ENCODE data around the gene TFAP2A. TPM values are rescaled to one million over a fixed set of nuclear protein-coding genes. Genes with fewer than 3 reads are reported as not detected.

The TFAP2A gene
- 3.4 and 6.3 TPM in 2 replicates for total RNA-seq

- Histone ChIP-seq H3K27me3 (ENCODE audit: control insufficient read depth, insufficient read depth, low read length) (no peaks in the 10 kb centered on the region), H3K4me3 (ENCODE audit: low read depth, low read length) (peak within 1 kb of the TSS; percentile 61), H3K36me3 (ENCODE audit: control insufficient read depth, insufficient read depth, low read length) (peaks cover 4% of the 10 kb centered on the region)
- no peak for FAIRE-seq
- DNase-seq (ENCODE audit: low read depth): peak; percentile 87
- TF ChIP-seq, protein P1, sequence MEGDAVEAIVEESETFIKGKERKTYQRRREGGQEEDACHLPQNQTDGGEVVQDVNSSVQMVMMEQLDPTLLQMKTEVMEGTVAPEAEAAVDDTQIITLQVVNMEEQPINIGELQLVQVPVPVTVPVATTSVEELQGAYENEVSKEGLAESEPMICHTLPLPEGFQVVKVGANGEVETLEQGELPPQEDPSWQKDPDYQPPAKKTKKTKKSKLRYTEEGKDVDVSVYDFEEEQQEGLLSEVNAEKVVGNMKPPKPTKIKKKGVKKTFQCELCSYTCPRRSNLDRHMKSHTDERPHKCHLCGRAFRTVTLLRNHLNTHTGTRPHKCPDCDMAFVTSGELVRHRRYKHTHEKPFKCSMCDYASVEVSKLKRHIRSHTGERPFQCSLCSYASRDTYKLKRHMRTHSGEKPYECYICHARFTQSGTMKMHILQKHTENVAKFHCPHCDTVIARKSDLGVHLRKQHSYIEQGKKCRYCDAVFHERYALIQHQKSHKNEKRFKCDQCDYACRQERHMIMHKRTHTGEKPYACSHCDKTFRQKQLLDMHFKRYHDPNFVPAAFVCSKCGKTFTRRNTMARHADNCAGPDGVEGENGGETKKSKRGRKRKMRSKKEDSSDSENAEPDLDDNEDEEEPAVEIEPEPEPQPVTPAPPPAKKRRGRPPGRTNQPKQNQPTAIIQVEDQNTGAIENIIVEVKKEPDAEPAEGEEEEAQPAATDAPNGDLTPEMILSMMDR (IDR thresholded peaks at IDR 0.05; ENCODE audit: insufficient read depth, low read length, severe bottlenecking): peak; percentile 83
Observed at GRCh38 chr6:10414756-10415616, at the start of gene TFAP2A. TSS of gene TFAP2A (minus strand) at chr6:10415074. CDS start at chr6:10414991, 83 bp downstream.

DNA sequence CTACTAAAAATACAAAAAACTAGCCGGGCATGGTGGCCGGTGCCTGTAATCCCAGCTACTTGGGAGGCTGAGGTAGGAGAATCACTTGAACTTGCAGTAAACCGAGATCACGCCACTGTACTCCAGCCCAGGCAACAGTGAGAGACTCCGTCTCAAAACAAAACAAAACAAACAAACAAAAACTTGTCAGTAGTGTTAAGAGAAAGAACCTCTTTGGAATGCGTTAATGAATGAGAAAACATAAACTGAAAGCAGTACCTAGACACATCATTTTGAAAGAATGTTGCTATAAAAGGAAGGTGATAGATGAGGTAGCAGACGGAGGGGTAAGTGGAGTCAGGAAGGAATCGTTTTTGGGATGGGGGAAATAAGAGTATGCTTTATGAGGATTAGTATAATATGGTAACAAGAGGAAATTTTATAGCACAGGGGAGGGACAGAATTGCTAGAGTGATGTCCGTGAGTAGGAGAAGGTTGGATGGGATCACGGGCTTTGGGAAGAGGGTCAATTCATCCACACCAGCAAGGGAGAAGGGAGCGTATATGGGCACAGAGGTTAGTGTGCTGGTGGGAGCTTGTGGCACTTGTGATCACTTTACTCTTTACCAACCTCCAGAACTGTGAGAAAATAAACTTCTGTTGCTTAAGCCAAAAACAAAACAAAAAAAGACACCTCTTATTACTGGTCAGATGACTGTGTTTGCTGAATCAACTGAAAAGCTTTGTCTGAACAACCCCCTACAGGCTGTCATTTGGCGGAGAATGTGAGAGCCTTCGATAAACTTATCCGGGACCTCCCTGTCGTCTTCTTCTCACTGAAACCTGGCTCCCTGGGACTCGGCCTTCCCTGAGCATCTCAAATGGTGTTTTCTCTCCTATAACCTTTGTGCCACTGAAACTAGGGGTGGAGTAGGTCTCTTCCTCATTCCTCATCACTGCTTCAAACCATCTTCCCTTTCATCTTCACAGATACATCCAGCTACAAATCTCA is 48.9 kb upstream of the TFAP2A start:
- FAIRE-seq: no peak
- DNase-seq (ENCODE audit: low read depth): peak; percentile 69
- TF ChIP-seq, protein P1 (IDR thresholded peaks at IDR 0.05; ENCODE audit: insufficient read depth, low read length, severe bottlenecking): no peak
- H3K4me3 ChIP-seq (ENCODE audit: low read depth, low read length): no peak overlapping the region
- H3K27me3 ChIP-seq (ENCODE audit: control insufficient read depth, insufficient read depth, low read length): no peaks in the 10 kb centered on the region
- no peaks in the 10 kb centered on the region for H3K36me3 ChIP-seq (ENCODE audit: control insufficient read depth, insufficient read depth, low read length)

GRCh38 chr6:10463040-10463439 is 48.2 kb upstream of the TFAP2A start:
- TF ChIP-seq, protein P1 (IDR thresholded peaks at IDR 0.05; ENCODE audit: insufficient read depth, low read length, severe bottlenecking): no peak
- no peak for DNase-seq (ENCODE audit: low read depth)
- FAIRE-seq: no peak
- Histone ChIP-seq H3K36me3 (ENCODE audit: control insufficient read depth, insufficient read depth, low read length) (no peaks in the 10 kb centered on the region), H3K4me3 (ENCODE audit: low read depth, low read length) (no peak overlapping the region), H3K27me3 (ENCODE audit: control insufficient read depth, insufficient read depth, low read length) (no peaks in the 10 kb centered on the region)

DNA sequence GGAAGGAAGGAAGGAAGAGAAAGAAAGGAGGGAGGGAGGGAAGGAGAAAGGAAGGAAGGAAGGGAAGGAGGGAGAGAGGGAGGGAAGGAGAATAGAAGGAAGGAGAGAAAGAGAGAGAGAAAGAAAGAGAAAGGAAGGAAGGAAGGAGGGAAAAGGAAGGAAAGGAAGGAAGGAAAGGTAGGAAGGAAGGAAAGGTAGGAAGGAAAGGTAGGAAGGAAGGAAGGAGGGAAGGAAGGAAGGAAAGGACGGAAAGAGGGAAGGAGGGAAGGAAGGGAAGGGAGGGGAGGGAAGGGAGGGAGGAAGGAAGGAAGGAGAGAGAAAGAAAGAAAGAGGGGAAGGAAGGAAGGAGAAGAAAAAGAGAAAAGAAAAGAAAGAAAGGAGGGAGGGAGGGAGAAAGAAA is 47.0 kb upstream of the TFAP2A start:
- TF ChIP-seq, protein P1 (IDR thresholded peaks at IDR 0.05; ENCODE audit: insufficient read depth, low read length, severe bottlenecking): no peak
- Histone ChIP-seq H3K27me3 (ENCODE audit: control insufficient read depth, insufficient read depth, low read length) (no peaks in the 10 kb centered on the region), H3K4me3 (ENCODE audit: low read depth, low read length) (no peak overlapping the region), H3K36me3 (ENCODE audit: control insufficient read depth, insufficient read depth, low read length) (no peaks in the 10 kb centered on the region)
- no peak for DNase-seq (ENCODE audit: low read depth)
- no peak for FAIRE-seq

- TF ChIP-seq, protein P1 (IDR thresholded peaks at IDR 0.05; ENCODE audit: insufficient read depth, low read length, severe bottlenecking): no peak
Observed at GRCh38 chr6:10460096-10460495, 45.2 kb upstream of the TFAP2A start.

More at GRCh38 chr6:10460096-10460495, 45.2 kb upstream of the TFAP2A start:
- FAIRE-seq: no peak
- Histone ChIP-seq H3K4me3 (ENCODE audit: low read depth, low read length) (no peak overlapping the region), H3K36me3 (ENCODE audit: control insufficient read depth, insufficient read depth, low read length) (no peaks in the 10 kb centered on the region), H3K27me3 (ENCODE audit: control insufficient read depth, insufficient read depth, low read length) (no peaks in the 10 kb centered on the region)
- no peak for DNase-seq (ENCODE audit: low read depth)
